Stimulated activated CD8-positive, alpha-beta memory T cell treated with anti-CD3 and anti-CD28 coated beads, Interleukin-4, amount 100 ng/mL, for 4 hours (primary cell): Measurements from ENCODE around the gene SLC27A5.

Experiments
- DNase-seq, 2 donors: peaks; one replicate each; pipeline ENCODE4 v3.0.0-alpha.2; 2020; ENCODE audit warnings: low read depth in 2 of 2, low spot score in 1 of 2

The SLC27A5 gene, protein sequence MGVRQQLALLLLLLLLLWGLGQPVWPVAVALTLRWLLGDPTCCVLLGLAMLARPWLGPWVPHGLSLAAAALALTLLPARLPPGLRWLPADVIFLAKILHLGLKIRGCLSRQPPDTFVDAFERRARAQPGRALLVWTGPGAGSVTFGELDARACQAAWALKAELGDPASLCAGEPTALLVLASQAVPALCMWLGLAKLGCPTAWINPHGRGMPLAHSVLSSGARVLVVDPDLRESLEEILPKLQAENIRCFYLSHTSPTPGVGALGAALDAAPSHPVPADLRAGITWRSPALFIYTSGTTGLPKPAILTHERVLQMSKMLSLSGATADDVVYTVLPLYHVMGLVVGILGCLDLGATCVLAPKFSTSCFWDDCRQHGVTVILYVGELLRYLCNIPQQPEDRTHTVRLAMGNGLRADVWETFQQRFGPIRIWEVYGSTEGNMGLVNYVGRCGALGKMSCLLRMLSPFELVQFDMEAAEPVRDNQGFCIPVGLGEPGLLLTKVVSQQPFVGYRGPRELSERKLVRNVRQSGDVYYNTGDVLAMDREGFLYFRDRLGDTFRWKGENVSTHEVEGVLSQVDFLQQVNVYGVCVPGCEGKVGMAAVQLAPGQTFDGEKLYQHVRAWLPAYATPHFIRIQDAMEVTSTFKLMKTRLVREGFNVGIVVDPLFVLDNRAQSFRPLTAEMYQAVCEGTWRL

DNA sequence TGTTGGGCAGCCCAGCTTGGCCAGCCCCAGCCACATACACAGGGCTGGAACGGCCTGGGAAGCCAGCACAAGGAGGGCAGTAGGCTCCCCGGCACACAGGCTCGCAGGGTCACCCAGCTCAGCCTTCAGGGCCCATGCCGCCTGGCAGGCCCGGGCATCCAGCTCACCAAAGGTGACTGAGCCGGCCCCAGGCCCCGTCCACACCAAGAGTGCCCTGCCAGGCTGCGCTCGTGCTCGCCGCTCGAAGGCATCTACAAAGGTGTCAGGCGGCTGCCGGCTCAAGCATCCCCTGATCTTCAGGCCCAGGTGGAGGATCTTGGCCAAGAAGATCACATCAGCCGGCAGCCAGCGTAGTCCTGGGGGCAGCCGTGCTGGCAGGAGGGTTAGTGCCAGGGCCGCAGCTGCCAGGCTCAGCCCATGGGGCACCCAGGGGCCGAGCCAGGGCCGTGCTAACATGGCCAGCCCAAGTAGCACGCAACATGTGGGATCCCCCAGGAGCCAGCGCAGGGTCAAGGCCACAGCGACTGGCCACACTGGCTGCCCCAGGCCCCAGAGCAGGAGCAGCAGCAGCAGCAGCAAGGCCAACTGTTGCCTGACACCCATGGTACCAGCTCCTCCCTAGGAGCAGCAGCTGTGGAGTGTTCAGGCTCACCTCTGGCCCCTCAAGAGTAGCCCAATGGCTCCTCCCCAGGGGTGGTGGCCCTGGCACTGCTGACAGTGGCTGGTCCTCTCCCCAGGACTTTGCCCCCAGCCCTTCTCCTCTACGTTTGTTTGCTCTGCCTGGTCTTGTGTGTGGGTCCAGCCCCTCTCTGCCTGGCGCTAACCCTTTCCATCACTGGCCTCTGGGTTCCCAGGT lies at the start of gene SLC27A5:
TSS of gene SLC27A5 (minus strand) at position 640 of the 856 bp plus-strand sequence. CDS start at position 603, 37 bp downstream.
- no peak for DNase-seq

DNA sequence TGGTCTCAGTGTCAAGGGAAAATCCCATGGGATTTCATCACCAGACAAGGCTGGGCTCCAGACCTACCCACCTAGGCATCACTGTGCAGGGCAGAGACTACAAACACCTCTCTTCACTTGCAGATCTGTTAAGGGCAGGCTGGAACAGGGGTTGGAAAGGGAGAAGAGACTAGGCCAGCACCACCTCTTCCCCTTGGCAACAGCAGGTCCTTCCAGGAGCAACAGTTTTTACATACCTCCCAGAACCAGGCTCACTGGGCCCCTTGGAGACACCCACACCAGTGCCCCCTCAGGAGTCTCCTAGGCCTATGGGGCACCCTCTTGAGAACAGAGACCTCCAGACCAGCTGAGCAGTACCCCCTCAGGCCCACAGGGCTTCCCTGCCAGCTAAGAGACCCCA lies 49.1 kb upstream of the SLC27A5 start:
- no peak for DNase-seq

DNA sequence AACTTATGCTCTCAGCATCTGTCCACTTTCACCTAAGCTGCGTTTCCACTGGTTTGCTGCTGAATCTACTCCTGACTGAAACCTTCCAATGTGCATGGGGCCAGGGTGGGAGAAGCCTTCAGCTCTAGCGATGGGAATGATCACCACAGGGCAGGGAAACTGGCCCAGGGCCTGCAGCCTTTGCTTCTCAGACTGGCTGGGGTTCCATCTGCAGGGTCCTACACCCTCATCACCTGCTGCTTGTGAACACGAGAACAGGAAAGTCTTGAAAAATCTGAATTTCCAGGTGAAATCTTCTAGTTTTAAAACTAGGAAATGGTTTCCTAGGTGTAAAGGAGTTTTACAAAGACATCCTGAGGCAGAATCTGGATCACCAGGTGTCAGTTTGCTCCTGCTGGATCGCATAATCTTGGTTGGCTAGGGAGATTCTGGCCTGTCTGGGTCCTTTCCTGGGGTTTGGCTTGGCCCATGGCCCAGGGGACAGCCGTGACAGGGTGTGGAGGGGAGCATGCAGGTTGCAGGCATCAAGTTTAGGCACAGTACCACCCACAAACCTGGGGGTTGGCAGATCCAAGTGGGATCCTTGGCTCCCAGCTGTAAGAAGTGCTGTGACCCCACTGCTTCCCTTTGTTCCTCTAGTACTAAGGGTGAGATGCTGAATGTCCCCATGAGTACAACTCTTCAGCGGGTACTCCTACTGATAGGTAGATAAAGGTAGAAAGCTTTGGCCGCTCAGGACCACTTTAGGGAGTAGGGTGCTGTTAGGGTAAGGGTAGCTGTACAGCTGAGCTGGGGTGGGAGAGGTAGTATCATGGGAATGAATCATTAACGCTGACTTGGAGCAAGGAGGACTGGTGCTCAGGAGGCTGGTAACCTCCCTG lies 48.5 kb upstream of the SLC27A5 start:
- no peak for DNase-seq

DNA sequence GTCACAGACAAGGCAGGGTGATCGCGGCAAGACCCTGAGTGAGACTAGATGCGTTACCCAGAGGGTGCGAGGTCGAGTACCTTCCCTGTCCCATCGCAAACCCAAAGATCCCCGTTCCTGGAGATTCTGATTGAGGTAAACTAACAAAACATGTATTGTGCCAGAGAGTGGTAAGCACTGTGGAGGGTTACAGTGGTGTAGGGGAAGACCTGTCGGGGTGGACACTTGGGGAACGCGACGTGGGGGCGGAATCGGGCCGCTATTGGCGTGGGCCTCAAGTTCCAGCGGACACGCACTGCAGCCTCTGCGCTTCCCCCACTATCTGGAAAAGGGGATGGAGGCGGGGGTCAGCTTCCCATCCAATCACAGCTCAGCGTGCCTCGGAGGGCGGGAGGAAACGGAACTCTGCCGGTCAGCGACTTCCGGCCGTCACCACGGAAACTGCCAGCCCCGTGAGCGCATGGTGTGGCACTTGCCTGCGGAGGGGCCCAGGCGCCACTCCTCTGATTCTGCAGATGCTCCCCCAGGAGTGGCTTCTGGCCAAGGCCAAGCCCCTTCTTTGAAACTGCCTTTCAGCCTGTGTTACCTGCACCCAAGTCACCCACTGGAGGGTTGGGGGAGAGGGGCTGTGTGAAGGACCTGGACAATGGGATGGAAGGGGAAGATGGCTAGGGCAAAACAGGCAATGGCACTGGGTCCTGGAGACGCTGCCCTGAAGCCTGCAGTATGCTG lies 47.6 kb upstream of the SLC27A5 start:
- DNase-seq, result peak in 1 of 2 donors; percentile 49

DNA sequence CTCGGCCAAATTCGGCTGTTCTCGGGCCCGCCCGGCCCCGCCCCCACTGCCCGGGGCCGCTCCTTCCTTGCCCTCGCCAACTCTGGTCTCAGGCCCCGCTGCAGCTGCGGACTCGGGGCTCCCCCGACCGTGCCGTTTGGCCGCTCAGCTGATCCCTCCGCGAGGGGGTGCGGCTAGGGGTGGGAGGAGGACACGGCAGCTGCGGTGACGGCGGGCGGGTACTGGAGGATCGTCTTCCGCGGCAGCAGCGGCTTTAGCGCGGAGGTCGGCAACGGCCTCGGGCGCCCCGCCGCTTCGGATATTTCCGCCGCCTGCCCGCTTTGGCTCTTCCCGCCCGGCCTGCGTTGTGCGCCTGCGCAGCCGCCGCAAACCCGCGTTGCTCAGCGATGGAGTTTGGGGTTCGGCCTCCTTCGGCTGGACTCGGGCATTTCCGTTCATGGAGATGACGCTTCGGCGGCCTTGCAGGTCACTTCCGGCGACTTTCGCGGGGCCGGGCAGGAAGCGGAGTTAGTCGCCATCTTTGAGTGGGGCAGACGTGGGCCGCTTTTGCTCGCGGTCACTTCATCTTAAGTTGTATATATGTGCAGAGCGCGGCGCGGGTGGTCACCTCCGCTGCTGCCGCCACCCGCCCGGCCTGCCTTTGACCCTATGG lies 47.0 kb upstream of the SLC27A5 start:
- peak; percentile 96 to 98 for DNase-seq

DNA sequence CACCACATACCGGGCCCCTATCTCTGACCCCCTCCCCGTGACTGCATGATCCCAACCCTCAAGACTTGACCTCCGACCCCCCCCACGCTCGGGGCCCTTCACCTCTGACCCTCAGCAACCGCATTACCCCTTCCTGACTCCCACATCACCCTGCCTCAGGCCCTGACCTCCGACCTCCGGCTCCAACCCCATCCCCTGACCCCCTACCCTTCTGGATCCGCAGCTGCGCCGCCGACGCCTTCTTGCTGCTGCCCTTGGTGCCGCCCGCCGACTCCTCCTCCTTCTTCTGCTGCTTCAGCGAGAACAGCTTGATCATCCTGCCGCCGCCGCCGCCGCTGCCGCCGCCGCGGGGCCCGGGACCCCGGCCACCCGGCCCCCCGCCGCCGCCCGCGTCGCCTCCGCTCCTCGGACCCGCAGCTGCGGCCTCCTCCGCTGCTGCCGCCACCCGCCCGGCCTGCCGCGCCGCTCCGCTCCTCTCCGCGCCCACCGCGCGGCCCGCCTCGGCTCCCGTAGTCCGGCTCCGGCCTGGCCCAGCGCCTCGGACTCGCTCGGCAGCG lies 46.4 kb upstream of the SLC27A5 start, which contains the start of gene UBE2M:
TSS of gene UBE2M (minus strand) at position 546 of the 557 bp plus-strand sequence. CDS start at position 316, 230 bp downstream.
- DNase-seq, result no peak

DNA sequence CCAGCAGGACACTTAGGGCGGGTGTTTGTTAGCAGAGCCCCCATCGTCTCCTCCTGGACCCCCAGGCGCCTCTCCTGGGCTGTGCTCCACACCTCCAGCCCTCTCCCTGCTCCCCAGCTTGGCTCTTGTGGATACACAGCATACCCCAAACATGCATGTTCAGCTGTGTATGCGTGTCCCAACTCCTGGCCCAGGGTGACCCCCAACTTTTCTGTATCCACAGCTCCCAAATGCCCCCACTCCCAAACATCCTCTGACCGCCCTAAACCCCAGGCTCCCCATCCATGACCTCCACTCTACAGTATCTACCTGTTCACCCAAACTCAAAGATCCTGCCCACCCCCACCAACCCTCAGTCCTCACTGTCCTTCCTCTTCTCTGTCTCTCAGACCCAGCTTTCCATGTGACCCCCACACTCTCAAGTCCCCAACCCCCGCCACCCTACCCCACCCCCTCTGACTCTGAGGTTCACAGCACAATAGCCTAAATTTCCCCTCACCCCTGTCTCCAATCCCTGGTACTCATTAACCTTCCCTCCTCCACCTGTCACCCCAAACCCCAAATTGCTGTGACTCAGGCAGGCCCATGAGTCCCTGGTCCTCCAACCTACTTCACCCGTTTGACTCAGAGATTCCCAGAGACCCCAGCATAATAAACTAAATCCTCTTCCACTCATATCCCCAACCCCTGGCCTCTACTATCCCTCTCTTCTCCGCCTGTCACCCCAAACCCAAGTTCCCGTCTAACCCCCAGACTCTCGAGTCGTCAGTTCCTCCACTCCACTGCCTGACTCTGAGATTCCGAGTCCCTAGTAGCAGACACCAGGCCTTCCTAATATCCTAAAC lies 45.7 kb upstream of the SLC27A5 start:
- no peak for DNase-seq

DNA sequence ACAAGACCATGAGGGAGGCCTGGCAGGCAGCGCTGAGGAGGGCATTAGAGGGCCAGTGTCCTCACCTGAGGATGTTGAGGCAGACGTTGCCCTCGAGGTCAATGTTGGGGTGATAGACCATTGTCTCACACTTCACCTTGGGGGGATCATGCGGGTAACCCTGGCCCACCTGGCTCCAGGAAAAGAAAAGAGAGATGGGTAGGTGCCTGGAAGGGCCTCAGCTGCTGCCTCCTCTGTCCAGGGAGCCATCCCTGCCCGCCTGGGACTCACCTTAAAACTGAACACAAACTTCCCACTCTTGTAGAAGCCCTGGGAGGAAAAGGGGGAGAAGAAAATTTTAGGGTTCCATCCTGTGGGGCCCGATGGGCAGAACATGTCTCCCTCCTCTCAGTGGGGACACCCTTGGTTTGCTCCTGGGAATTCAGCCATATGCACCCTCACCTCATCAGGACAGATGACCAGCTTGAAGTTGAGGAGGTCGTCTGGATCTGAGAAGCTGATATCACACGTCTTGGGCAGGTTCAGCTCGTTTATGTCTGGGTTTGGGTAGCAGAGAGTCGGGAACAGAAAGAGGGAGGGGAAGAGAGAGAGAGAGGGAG lies 44.9 kb upstream of the SLC27A5 start:
- DNase-seq, result no peak

DNA sequence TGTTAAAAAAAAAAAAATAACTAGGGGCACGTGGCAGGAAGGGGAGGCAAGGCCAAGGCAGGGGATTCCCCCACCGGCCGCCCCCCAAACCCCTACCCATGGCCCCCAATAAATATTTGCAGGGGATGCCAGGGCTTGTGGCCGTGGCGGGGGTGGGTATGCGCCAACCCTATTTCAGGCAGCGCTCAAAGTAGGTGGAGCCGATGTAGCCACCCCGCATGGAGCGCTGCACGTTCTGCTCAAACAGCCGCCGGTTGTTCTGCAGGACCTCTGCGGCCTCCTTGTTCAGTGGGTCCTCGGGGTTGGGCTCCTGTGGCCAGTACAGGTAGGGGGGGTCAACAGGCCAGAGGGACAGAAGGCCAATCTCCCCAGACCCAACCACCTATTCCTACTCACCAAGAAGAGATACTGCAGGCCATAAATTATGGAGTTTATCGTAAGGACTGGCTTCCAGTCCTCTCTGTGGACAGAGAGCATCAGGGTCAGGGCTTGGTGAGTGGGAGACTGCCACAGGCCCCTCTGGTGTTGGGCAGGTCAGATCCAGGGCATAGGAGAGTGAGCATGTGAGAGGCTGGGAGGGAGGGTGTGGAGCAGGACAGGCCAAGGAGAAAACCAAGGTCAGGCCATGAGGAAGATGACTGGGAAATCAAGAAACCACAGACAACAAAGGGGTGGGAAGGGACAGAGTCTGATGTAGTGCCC lies 44.3 kb upstream of the SLC27A5 start:
- DNase-seq, result no peak

DNA sequence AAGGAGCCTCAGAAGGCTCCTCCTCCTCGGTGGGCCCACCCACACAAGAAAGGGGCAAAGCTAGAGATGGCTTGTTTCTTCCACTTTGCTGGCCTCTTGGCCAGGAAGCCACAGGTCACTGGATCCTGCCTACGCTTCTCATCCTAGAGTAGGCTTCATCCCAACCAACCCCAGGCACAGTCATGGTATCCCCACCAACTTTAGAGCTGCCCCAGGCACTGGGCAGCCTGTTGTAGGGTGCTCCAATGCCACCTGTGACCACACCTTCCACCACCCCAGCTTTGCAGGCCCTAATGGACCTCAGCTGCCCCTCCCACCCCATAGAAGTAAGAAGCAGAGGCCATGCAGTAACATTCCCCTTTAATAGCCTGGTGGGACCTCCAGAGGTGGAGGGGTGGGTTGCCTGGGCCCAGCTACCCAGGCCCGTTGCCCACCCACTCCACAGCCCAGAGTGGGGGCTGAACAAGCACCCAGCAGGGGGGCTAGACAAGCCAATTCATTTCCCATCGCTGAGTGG lies 43.6 kb upstream of the SLC27A5 start:
- no peak for DNase-seq

DNA sequence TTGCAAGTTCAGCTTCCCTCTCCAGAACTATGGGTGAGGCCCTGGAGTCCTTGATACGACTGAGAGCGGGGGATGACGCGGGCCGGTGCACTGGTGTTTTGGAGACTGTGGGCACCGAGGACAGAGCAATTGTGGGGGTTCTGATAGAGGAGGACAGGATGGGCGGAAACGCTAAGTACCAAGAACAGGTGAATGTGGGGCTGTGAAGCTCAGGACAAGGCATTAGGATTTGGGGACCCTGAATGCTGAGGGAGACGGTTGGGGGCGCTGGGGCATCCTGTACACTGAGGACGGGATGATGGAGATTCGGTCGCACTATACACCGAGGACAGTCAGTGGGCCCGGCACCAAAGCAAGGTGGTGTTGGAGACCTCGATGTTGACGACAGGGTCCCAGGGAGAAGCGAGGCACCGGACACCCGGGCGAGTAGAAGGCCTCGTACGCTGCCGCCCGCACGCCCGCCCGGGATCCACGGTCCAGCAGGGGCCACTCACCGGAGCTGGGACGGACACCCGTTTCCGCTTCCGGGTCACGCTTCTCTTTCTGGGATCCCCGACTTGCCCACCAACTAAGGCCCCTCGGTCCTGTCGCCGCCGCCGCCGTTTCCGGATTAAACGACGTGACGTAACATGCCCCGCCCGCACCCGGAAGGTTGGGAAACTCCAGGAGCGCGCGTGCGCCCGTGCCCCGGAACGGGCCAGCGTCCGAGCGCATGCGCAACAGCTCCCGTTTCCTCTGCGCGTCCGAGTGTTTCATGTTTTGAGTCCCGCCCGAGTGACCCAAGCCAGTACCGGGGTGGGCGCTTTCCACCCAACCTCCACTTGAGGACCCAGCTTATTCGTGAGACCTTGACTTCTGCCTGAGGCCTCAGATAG lies 42.9 kb upstream of the SLC27A5 start, which contains the start of gene CHMP2A:
TSS of gene CHMP2A (minus strand) at position 612 of the 875 bp plus-strand sequence. CDS start 893 bp downstream, outside the sequence.
- peak; percentile 95 to 97 for DNase-seq

DNA sequence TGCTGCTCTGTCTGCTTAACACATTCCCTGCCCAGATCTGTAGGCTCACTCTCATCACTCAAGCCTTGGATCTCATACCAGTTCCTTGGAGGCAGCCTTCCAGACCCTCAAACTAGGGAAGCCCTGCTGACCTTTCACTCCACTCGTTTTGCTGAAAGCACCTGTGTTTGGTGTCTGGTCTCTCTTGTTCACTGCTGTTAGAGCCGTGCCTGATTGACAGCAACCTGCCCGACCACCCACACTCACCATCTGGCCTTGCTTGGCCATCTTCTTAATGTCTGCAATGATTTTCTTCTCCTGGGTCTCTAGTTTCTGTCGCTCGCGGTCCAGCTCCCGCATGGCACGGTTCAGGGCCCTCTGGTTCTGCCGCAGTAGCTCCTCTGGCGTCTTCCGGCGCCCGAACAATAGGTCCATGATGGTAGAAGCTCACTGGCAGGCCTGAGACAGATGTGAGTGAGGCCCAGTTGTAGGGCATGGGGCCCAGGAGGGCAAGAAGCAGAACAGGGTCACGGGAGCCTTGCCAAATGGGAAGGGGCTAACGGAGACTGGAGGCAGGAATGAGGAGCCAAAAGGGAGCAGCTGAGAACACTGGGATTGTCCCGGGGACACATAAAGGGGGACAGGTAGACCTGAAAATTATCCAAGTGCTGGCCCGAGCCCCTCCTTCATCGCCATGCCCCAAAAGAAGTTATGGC lies 42.2 kb upstream of the SLC27A5 start:
- no peak for DNase-seq

DNA sequence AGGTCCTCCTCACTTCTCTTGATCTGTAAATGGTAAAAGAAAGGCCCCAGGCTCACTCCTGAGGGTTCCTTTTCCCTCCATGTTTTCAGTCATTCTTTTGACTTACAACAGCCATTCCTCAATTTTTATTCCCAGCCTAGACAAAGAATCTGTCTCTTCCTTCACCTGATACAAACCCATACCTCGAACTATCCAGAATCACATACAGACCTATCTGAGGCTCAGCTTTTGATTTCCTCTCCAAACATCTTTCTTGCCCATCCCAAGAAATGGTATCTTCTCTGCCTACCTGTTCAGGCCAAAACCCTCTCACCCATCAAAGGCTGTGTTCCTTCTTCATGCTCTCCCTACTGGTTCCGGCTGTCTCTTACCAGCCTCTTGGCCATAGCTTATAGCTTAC lies 40.9 kb upstream of the SLC27A5 start:
- DNase-seq, result no peak

DNA sequence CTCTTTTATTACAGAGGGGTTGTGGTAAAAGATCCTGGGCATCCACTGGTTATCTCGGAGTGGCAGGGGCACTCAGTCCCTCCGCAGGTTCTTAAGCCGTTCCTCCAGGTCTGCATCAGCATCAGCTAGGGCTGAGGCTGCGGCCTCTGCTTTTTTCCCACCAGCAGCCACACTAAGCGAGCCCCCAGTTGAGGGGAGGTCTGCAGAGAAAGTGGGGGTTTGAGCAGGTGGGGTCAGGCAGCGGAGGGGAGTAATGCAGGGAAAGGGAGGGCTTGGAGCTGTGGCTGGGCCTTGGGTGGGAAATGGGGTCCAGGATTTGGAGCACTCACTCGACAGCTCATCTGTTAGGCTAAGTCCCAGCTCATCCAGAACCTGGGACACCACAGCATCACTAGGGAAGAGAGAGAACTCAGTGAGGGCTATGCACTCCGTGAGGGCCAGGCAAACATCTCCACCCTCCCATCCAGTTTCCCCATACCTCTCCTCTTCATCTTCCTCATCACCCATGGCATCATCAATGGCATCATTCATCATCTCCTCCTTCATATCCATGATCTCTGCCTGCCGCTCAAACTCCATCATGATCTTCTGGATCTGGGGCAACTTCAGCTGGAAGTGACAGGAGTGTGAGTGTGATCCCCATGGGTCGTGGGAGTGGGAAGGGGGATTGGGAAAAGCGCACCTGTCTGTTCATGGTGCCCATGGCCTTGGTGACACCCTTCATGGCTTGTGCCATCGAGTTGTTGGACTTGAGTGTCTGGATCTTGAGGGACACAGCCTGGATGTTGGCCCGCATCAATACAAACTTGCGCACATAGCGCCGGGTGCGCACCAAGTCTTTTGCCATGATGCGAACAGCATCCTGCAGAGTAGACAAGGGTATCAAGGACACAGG lies 40.0 kb upstream of the SLC27A5 start:
- no peak for DNase-seq
